DOHH2 (cell line): Measurements from ENCODE around the gene MICAL3.

ENCODE experiments used
- EZH2phosphoT487 ChIP-seq: fragments of 200-600 bp; sonication (generic); IDR thresholded peaks from 2 replicates; pipeline ENCODE4 v1.6.1; 2017; ENCODE audit warnings: borderline replicate concordance, mild to moderate bottlenecking, antibody characterized with exemption, low read length, moderate library complexity, mixed read lengths
- TF ChIP-seq, protein P1 (sequence below): fragments of 200-600 bp; sonication (generic); IDR thresholded peaks from one replicate; pipeline ENCODE4 v1.5.1; 2014; ENCODE audit warnings: antibody characterized with exemption, mild to moderate bottlenecking, low read depth, low read length; ENCODE audit not compliant: poor library complexity, severe bottlenecking

DNA sequence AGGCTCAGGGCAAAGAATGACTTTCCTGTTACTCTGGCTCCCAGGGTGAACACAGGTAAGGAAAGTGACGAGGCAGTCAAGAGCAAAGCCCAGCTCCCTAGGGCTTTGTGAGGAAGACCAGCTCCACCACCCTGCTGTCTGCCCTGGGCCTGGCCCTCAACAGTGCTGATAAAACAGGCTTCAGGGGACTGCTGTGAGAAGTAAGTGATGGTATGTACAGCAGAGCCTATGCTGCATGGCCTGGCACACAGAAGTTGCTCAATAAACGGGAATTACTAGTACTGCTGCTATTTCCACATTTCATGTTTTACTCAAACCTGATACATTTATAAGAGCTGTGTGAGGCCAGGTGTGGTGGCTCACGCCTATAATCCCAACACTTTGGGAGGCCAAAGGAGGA lies 50.3 kb downstream of the MICAL3 start:
- TF ChIP-seq, protein P1, sequence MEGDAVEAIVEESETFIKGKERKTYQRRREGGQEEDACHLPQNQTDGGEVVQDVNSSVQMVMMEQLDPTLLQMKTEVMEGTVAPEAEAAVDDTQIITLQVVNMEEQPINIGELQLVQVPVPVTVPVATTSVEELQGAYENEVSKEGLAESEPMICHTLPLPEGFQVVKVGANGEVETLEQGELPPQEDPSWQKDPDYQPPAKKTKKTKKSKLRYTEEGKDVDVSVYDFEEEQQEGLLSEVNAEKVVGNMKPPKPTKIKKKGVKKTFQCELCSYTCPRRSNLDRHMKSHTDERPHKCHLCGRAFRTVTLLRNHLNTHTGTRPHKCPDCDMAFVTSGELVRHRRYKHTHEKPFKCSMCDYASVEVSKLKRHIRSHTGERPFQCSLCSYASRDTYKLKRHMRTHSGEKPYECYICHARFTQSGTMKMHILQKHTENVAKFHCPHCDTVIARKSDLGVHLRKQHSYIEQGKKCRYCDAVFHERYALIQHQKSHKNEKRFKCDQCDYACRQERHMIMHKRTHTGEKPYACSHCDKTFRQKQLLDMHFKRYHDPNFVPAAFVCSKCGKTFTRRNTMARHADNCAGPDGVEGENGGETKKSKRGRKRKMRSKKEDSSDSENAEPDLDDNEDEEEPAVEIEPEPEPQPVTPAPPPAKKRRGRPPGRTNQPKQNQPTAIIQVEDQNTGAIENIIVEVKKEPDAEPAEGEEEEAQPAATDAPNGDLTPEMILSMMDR, result no peak
- TF ChIP-seq EZH2phosphoT487, result no peak
